AG10803 (cell line): ENCODE data around the gene GFPT2.
A peak's percentile ranks its signal among the peaks of the same experiment; 100 is the strongest.

ENCODE experiments used
- DNase-seq: peaks from one replicate; pipeline ENCODE4 v3.0.0; 2010; ENCODE audit warnings: low read depth
- H3K4me3 ChIP-seq: 2 replicates; pipeline ENCODE4 v1.5.1; 2011; ENCODE audit warnings: mild to moderate bottlenecking, low read length, control low read depth
- TF ChIP-seq, protein P1 (sequence below): conservative IDR thresholded peaks from 2 replicates; pipeline ENCODE4 v1.5.1; 2011; ENCODE audit warnings: mild to moderate bottlenecking, low read length, control low read depth, inconsistent platforms

The GFPT2 gene

DNA sequence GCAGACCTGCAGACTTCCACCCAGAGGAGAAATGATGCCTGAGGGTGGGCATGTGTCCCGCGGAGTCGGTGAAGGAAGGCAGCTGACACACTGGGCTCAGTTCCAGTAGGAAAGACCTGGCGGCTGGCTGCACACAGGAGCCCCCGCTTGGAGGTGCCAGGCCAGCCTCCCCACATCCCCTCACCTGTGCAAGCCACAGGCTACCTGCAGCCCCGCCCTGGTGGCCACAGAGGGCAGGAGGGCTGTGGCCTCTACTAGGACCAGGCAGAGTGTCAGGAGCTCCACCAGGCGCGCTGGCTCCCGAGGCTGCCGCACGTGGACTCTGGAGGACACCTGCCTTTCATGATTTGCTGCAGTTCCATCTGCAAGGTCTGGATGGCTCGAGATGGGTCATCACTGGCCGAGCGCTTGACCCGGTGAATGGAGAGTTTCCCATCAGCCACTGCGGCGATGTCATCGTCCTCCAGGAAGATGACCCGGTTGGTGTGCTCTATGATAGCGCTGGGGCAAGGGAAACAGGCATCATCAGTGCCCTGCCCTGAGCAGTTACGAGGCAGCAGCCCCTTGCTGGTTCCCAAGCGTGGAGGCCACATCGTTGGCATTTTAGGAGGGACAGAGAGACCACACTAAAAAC is 34.6 kb downstream of the GFPT2 start:
- no peak overlapping the region for H3K4me3 ChIP-seq
- TF ChIP-seq, protein P1, sequence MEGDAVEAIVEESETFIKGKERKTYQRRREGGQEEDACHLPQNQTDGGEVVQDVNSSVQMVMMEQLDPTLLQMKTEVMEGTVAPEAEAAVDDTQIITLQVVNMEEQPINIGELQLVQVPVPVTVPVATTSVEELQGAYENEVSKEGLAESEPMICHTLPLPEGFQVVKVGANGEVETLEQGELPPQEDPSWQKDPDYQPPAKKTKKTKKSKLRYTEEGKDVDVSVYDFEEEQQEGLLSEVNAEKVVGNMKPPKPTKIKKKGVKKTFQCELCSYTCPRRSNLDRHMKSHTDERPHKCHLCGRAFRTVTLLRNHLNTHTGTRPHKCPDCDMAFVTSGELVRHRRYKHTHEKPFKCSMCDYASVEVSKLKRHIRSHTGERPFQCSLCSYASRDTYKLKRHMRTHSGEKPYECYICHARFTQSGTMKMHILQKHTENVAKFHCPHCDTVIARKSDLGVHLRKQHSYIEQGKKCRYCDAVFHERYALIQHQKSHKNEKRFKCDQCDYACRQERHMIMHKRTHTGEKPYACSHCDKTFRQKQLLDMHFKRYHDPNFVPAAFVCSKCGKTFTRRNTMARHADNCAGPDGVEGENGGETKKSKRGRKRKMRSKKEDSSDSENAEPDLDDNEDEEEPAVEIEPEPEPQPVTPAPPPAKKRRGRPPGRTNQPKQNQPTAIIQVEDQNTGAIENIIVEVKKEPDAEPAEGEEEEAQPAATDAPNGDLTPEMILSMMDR = no peak
- DNase-seq = no peak

DNA sequence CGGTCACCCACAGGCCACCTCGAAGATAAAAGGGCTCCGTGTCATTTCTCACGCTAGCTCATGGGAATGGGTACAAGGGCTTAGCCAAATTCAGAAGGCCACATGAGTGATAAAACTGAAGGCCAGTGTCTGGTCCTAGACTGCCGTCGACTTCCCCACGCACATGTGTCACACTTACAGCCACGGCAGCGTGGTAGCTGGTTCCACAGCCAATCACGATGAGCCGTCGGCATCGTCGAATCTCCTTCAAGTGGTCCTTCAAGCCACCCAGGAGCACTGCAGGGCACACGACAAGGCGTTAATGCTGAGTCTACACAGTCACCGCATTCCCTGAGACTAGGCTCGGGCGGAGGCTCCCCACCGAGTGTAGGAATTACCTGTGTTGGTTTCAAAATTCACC is 36.5 kb downstream of the GFPT2 start:
- no peak for DNase-seq
- no peak overlapping the region for H3K4me3 ChIP-seq
- TF ChIP-seq, protein P1 = no peak

DNA sequence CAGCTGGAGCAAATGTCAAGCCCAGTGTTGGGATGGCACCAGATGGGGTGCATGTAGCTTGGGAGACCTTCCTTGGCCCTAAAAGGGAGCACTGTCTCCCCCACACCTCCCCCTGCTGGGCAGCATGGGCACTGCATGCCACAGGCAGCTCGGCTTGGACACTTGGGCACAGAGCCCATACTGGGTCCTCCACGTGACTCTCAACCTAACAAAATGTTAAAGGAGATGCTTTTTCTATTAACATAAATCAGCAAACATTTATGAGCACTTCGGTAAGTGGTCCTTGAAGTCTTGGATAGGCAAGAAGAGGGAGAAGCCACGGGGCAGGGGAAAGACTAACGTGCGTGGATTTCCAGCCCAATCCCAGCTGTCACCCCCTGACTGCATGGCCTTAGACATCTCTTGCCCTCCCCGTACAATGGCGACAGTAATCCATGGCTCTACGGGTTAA is 37.3 kb downstream of the GFPT2 start:
- TF ChIP-seq, protein P1 = peak; percentile 98
- peak; percentile 42 for DNase-seq

DNA sequence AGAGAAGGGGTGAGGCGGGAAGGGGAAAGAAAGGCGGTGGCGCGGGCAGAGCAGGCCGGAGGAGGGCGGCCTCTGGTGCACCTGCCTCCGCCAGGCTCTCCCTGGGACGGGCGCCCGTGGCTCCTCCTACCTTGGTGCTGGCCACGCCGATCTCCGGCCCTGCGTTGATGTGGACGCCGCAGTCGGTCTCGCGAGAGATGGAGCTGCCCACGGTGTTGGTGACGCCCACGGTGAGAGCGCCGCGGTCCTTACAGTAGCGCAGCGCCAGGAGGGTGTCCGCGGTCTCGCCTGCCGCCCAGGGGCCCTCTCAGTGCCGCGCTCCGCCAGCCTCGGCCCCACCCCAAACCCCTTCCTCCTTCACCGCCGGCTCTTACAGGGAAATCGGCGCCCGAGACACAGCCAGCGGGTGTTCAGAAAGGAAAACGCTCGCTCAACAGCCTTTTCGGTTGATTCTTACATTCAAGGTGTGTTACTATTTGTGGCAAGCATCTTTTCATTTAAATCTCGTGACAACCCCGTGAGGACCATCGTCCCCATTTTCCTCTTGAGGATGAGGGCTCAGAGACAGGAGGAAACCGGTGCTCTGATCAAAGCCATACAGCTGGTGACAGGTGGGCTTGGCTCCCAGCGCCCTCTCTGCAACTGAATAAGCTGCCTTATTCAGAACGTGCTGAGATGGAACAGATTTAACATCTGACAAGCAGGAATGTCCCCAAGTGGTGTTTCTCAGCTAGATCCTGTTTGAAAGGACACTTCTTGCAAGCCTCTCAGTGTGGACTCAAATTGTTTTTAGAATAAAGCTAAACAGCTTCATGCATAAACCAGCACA is 39.2 kb downstream of the GFPT2 start:
- TF ChIP-seq, protein P1 = no peak
- DNase-seq = no peak
- no peak overlapping the region for H3K4me3 ChIP-seq

More for the DNA sequence above, 37.3 kb downstream of the GFPT2 start:
- H3K4me3 ChIP-seq = no peak overlapping the region

DNA sequence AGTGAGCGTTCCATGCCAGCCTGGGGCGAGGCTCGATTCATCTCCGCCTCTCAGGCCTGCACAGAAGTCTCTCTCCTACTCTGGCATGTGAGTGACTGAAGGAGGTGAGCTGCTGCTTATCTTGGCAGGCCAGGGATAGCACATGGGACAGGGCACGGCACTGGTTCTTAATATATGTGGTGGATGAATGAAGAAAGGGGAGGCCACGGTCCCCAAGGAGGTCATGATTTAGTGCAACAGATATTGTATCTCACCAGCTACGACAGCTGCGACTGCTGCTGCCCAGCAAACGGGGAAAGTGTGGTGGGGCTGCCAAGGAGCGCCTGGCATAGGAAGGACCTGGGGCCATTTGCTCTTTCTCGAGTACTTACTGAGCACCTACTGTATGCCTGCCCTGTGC is 41.9 kb downstream of the GFPT2 start:
- no peak overlapping the region for H3K4me3 ChIP-seq
- DNase-seq = no peak
- TF ChIP-seq, protein P1 = no peak

DNA sequence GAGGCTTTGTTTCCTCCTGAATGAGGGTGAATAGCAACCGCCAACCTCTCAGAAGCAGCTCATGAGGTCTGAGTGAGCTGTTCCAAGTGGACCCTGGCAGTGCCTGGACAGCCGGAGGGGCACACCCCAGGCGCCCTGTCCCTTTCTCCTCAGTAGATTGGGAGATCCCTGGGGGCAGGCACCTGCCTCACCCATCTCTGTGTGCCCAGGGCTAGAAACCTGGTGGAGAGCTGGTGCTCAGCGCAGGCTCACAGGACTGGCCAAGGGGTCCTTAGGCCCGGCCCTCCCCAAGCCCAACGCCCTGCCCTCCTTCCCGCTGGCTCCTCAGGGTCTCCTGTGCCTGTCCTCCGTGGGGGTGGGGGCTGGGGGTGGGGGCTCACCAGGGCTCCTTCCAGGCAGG is 46.3 kb downstream of the GFPT2 start:
- TF ChIP-seq, protein P1 = no peak
- DNase-seq = no peak
- no peak overlapping the region for H3K4me3 ChIP-seq

DNA sequence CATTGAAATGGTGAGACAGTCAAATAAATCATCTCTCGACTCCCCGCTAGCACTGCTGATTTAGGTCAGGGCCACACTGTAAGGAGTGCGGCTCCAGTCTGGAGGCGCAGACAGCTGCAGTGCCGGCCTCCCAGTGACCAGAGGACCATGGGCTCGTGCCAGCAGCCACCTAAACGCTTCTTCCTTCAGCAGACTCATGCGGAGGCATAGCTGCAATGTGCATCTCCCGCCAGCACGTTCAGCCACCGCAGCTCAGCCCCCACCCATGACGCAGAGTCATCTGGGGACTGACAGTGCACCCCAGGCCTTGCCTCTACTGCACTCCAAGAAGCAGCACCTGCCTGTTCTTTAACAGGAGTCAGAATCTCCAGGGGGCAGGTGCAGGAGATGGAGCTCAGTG is 47.7 kb downstream of the GFPT2 start:
- TF ChIP-seq, protein P1 = no peak
- H3K4me3 ChIP-seq = no peak overlapping the region
- no peak for DNase-seq
